ENCODE data around the gene TMSB4X. TPM values are rescaled to one million over a fixed set of nuclear protein-coding genes. Genes with fewer than 3 reads are reported as not detected.

TMSB4X gene
- 1,000 to 10,000 TPM; 3,029 to 4,490 (median 3,421) TPM for total RNA-seq

- peaks cover 0 to 16% of the 10 kb centered on the region in 2 donors for H3K27me3 ChIP-seq
- peak within 1 kb of the TSS; percentile 93 to 97 (median 94) for H3K27ac ChIP-seq
- H3K9me3 ChIP-seq, result no peaks in the 10 kb centered on the region
- peak; percentile 71 to 77 for DNase-seq (ENCODE audit: low spot score in 2 of 2)
- H3K4me3 ChIP-seq, result peak within 1 kb of the TSS; percentile 66 to 77 (median 74)
- H3K36me3 ChIP-seq, result no peaks in the 10 kb centered on the region
- WGBS, 2 donors, result 1 to 19% methylated on average over 32 to 60 of the region's 60 CpGs
- TF ChIP-seq CTCF (IDR thresholded peaks at IDR 0.05) (peak in 1 of 5 experiments; percentile 15), POLR2A (IDR thresholded peaks at IDR 0.05) (peak; percentile 96), EP300 (IDR thresholded peaks at IDR 0.05) (peak; percentile 12 to 100)
- peaks cover 0 to 20% (median 9%) of the 10 kb centered on the region in 4 donors for H3K4me1 ChIP-seq
These were observed at the start of gene TMSB4X for GRCh38 chrX:12974796-12975669. Gene TMSB4X, plus strand, starts transcription at chrX:12975110.

- no peak for TF ChIP-seq POLR2A (IDR thresholded peaks at IDR 0.05)
- TF ChIP-seq EP300 (IDR thresholded peaks at IDR 0.05), result no peak
- TF ChIP-seq CTCF (IDR thresholded peaks at IDR 0.05), result no peak
- H3K9me3 ChIP-seq, result no peaks in the 10 kb centered on the region
- H3K4me1 ChIP-seq, result no peaks in the 10 kb centered on the region
- no peaks in the 10 kb centered on the region for H3K36me3 ChIP-seq
- no peak for DNase-seq (ENCODE audit: low spot score in 2 of 2)
- 49 to 63% methylated on average over 4 of the region's 4 CpGs for WGBS, 2 donors
- H3K4me3 ChIP-seq, result no peak overlapping the region
- no peak overlapping the region for H3K27ac ChIP-seq
- H3K27me3 ChIP-seq, result no peaks in the 10 kb centered on the region
These were observed 45.2 kb upstream of the TMSB4X start for GRCh38 chrX:12929701-12930100.

- WGBS, 2 donors, result 52 to 67% methylated on average over 2 of the region's 2 CpGs
- no peak overlapping the region for H3K4me3 ChIP-seq
- no peaks in the 10 kb centered on the region for H3K4me1 ChIP-seq
- H3K27ac ChIP-seq, result no peak overlapping the region
- H3K9me3 ChIP-seq, result no peaks in the 10 kb centered on the region
- no peak for TF ChIP-seq CTCF (IDR thresholded peaks at IDR 0.05)
- no peak for TF ChIP-seq POLR2A (IDR thresholded peaks at IDR 0.05)
- TF ChIP-seq EP300 (IDR thresholded peaks at IDR 0.05), result no peak
- no peaks in the 10 kb centered on the region for H3K36me3 ChIP-seq
- no peak for DNase-seq (ENCODE audit: low spot score in 2 of 2)
- H3K27me3 ChIP-seq, result no peaks in the 10 kb centered on the region
These were observed 44.8 kb upstream of the TMSB4X start for GRCh38 chrX:12930150-12930549.

- no peaks in the 10 kb centered on the region for H3K9me3 ChIP-seq
- H3K27me3 ChIP-seq, result no peaks in the 10 kb centered on the region
- H3K27ac ChIP-seq, result no peak overlapping the region
- H3K4me1 ChIP-seq, result no peaks in the 10 kb centered on the region
- DNase-seq (ENCODE audit: low spot score in 2 of 2), result no peak
- 63 to 92% methylated on average over 1 of the region's 1 CpG for WGBS, 2 donors
- TF ChIP-seq CTCF (IDR thresholded peaks at IDR 0.05) (no peak), EP300 (IDR thresholded peaks at IDR 0.05) (no peak), POLR2A (IDR thresholded peaks at IDR 0.05) (no peak)
- H3K4me3 ChIP-seq, result no peak overlapping the region
- H3K36me3 ChIP-seq, result no peaks in the 10 kb centered on the region
These were observed 42.7 kb upstream of the TMSB4X start for GRCh38 chrX:12932244-12932643.

- DNase-seq (ENCODE audit: low spot score in 2 of 2), result no peak
- TF ChIP-seq POLR2A (IDR thresholded peaks at IDR 0.05) (no peak), EP300 (IDR thresholded peaks at IDR 0.05) (no peak), CTCF (IDR thresholded peaks at IDR 0.05) (no peak)
- WGBS, 2 donors, result 83 to 86% methylated on average over 5 of the region's 5 CpGs
These were observed 40.1 kb upstream of the TMSB4X start for GRCh38 chrX:12934850-12935249.

More at GRCh38 chrX:12934850-12935249, 40.1 kb upstream of the TMSB4X start:
- Histone ChIP-seq H3K27me3 (no peaks in the 10 kb centered on the region), H3K4me1 (no peaks in the 10 kb centered on the region), H3K4me3 (no peak overlapping the region), H3K27ac (no peak overlapping the region), H3K36me3 (no peaks in the 10 kb centered on the region), H3K9me3 (no peaks in the 10 kb centered on the region)

Measured in tibial nerve (tissue), 4 donors.